Measurements from ENCODE around the gene MOG.
A peak's percentile ranks its signal among the peaks of the same experiment; 100 is the strongest.
"Not testable (repeated sequence)": the region's sequence is repeated elsewhere in the genome, so short reads cannot be mapped to it uniquely, and the experiment has no call there.

Gene MOG

DNA sequence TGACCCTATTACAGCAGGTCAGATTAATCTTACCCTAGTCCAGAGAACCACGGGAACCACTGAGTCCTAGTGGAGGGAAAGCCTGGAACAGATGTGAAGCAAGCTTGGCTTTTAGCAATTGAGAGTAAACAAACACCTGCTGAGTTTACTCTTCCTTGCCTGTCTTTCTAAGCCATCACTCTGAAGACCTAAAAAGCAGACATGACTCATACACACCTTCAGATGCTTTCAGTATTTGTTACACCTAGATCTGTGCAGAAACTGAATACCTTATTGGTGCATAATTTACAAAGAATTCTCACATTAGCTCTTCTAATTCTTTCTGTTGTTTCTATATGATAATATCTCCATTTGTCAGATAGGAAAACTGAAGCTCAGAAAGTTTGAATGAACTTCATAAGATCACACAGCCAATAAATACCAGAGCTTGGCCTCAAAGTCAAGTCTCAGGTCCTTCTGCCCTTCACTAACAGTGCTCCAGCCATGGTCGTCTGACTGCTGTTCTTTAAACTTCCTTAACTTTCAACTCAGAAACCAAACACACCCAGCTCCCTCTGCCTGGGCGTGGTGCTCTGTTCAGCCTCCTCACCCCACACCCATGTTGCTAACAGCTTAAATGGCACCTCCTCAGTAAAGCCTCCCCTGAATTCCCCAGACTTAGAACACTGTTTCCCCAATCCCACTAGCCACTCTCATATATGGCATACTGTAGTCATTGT lies 15.3 kb upstream of the MOG start:
- DNase-seq, result peak; percentile 22

DNA sequence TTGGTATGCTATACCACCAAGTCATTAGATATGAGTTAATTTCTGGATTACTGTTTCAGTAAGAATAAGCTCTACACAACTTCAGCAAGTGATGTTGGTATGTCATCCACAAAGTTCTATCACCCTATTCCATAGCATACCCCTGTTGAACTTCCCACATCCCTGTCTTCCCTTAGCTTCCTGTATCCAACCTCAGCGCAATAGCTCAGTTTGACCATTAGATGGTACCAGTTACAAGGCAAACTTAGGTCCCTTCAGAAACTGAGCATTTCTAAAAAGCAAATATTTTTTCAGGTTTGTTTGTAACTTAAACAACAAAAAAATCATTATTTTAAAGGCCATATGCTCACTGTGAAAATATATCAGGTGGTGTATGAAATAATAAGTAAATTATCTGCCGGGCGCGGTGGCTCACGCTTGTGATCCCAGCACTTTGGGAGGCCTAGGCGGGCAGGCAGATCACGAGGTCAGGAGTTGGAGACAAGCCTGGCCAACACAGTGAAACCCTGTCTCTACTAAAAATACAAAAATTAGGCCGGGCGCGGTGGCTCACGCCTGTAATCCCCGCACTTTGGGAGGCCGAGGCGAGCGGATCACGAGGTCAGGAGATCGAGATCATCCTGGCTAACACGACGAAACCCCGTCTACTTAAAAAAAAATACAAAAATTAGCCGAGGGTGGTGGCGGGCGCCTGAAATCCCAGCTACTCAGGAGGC lies 8.8 kb upstream of the MOG start:
- DNase-seq, result peak; percentile 39

DNA sequence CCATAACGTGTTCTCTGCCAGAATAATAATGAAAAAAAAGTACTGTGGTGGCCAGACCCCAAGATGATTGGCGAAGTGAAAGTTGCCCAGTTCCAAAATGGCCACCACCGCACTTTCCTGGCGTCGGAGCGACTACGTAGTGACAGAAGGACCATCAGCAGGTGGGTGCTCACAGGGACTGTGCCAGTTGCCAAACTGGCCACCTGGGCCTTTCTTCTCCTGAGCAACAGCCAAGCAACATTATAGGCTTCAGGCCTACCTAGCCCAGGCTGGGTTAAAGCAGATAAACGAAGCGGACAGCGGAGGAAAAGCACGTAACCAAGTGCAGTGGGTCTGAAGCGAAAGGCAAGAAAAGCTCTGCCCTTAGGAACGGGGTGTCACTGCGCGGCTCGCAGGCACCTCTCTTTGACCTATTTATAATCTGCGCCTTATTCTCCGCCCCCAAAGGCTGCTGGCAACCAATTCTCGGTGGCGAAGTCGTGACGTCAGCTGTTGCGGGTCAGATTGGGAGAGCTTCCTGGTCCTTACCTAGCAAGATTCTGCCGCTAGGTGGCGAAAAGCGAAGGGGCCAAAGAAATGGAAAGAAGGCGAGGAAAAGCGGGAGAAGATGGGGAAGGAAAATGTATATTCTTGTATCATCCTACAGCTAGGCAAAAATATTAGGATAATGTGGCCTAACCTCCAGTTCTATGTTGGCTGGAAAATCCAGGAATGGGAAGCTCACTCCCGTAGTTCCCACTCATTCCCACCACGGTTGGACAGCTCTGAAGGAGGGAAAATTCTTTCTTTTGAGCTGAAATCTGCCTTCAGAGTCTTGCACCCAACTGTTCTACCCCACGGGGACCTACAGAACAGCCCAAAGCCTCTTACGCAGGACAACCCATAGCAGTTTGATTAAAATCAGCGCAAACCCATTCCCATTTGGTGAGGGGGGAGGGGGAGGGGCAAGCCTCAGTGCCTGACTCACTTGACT lies 6.9 kb upstream of the MOG start:
- DNase-seq, result peak; percentile 96

DNA sequence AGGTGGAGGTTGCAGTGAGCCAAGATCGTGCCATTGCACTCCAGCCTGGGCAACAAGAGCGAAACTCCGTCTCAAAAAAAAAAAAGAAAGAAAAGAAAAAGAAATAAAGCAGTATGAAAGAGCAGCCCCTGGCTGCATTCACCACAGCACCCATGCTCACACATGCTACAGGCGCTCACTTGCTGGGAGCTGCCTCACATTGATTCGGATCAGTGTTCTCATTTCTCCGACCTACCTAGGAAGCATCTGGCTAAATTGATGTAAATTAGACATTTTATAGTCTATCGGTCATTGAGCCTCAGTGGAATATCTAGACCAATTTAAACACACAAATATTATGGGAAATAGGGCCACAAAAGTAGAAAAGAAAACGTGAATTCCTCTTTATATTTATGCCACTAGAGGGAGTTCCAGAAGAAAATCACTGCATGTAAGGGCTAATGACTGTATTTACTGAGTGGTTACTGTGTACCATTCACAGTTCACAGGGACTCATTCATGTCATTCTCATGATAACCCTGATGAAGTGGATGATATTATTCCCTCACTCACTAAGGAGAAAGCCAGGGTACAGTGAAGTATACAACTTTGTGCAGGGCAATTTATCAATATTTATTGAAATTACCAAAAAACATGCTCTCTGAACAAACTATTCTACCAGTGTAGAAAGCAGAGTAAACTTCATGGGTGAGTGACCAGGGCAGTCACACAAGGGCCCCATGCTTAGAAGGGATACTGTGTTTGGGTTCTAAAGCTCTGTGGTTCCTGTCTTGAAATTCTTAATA lies 5.3 kb upstream of the MOG start:
- peak; percentile 13 for DNase-seq

DNA sequence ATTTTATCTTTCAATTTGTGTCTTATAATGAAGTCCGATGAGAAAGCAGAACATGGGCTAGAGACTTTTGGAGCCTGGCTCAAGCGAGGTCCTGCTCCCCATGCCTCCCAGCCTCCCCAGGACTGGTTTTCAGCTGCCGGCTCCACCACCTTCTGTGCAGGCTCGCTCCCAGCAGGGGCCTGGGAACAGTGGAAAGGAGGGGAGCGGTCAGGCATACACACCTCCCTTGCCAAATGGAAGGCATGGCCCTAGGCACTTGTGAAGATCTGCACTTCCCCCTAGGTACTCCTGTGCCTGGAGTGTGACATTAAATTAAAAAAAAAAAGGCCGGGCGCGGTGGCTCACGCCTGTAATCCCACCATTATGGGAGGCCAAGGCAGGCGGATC lies 4.7 kb upstream of the MOG start:
- no peak for DNase-seq

DNA sequence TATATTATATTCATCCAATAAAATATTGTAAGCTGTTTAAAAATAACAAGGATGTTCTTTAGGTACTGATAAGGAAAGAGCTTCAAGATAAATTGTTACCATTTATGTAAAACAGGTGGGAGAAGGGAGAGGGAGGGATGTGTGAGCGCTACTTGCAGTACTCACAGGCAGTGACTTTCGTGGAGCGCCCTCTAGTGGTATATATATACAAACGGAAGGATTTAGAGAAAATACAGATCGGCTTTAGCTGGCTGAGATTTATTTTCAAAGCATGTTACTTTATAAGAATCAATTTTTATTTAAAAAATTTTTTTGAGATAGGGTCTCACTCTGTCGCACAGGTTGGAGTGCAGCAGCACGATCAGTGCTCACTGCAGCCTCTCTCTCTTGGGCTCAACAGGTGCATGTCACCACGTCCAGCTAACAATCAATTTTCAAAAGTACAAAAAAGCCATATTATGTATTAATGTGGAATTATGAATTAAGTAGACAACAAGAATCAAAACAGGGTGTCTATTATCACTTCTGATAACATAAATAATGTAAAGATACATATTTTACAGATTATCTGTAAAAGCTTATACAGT lies 3.3 kb upstream of the MOG start:
- peak; percentile 77 for DNase-seq

DNA sequence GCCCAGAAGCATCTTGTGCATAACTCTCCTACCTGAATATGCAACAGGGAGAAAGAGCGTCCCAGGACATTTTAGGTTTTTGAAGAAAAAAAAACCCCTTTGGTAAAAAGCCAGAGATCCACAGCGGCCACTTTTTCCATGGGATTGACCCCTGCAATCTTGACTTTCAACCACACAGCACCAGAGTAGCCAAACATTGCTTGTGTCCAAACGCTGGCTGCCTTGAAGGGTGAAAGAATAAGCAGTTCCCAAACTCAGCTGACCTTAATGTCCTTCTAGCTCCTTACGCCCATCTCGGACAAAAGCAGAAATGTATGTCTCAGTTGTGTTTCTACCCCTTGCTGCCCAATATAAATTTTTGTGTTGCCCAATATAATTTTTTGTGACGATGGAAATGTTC lies 1.2 kb upstream of the MOG start:
- no peak for DNase-seq

DNA sequence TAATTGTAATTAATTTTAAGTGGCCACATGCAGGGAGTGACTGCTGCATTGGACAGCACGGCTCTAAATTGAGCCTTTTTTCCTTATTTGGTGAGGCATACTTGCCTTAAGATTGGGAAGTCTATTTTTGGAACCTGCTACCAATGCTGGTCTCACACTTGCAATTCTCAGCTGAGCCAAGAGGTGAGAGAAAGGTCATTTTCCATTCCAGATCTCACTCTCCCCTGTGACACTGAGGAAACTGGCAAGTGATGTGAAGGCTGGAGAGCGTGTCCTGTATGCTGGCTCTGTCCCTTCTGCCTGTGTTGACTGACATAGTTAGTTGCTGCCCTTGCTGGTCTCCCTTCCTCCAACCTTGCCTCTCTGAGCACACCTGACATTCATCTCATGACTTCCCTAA lies 735 bp upstream of the MOG start:
- DNase-seq, result no peak

DNA sequence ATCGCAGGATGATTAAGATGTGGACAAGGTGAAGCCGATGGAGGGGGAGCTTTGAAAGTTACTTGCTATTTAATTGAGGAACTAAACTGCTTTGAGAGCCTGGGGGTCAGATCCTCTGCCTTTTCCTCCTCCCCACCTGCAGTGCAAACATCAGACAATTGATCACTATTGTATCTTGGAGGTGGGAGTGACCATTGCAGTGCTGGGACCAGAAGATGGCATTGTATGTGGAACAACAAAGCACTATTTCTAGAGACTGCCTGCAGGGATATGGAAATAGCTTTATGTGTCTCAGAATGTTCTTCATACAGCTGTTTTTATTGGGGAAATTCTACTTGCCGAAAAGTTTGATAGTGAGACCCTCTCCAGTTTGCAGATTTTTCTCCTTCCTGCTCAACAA lies 4.2 kb downstream of the MOG start:
- DNase-seq, result no peak

DNA sequence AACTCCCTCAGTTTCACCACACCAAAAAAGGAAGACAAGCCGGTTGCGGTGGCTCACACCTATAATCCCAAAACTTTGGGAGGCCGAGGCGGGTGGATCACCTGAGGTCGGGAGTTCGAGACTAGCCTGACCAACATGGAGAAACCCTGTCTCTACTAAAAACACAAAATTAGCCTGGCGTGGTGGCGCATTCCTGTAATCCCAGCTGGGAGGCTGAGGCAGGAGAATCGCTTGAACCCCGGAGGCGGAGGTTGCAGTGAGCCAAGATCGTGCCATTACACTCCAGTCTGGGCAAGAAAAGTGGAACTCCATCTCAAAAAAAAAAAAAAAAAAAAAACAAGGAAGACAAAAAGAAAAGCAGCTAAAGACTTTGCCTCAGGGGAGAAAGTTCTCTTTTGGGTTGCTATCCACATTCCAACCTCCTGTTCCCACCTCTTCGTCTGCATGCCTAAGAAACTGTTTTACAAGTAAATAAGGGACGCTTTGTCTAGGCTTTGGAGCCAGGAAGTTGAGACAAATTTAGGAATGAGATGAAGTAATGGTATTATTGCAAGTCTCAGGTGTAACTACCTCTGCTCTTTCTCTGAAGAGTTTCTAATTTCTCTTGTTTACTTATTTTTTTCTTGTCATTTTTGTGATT lies 4.7 kb downstream of the MOG start:
- not testable (repeated sequence) for DNase-seq

DNA sequence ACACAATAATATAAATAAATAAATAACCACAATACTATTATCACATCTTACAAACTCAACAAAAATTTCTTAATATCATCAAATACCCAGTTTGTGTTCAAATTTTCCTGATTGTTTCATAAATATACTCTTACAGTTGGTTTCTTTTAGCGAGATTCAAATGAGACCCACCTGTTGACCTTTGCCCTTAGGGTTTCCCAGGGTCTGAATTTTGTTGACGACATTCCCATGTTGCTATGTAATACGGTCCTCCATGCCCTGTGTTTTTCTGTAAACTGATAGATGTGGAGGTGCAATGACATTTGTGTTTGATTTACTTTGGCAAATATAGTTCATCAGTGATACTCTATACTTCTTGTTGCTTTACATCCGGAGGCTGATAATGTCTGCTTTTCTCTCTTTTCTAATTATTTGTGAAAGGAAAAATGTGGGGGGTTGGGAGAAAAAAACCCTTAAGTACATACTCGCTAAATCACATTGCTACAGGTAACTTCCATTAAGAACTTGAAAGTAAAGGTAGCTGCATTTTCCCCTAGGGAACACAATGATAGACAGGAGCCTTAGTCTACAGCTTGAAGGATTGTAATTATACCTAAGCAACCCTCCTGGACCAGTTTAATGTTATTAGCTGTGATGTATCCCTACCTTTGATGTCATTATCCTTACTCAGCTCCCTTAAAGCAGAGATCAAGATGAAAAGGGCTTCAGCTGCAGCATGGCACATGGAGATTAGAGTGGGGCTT lies 6.6 kb downstream of the MOG start:
- peak; percentile 39 for DNase-seq

DNA sequence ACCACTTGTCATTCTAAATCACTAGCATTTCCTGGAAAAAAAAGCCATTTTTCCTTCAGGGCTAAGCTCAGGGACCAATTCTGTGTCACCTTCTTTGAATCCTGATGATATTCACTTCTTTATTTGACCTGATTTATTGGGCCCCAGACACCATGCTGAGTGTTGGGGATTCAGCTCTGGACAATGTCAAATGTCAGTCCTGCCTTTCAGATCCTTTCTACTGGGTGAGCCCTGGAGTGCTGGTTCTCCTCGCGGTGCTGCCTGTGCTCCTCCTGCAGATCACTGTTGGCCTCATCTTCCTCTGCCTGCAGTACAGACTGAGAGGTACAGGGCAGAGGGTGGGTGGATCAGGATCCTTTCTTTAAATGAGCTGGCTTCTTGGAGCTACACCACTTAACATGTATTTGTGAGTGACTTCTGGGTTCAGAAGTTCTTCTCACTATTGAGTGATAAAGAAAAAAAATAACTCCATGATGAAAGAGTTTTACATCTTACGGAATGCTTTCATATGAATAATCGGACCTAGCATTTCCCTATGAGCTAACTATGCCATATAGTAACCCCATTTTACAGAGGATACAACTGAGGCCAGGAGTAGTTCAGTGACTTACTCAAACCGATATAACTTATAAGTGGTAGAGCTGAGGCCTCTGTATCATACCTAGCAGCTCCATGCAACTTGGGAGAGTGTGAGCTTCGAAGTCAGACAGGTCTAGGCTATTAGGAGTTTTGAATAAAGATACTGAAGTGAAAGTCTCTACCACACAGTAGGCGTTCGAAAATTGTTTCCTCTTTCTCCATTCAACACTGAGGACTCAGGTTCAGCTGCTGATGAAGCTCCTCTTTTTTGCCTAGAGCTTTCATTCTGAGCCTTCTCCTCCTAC lies 9.3 kb downstream of the MOG start:
- no peak for DNase-seq

DNA sequence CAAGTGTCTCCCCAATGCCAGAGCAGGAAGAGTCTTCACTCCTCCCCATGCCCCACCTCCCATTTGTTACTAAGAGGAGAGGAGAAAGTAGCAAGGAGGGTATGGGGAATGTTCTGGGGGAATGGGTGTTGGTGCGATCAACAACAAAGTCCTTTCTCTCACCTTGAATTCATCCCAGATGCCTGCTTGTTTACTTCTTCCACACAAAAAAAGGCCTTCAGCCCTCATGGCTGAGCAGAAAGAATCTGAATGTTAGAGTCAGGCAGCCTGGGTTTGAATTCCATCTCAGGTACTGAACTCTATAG lies 9.9 kb downstream of the MOG start:
- no peak for DNase-seq

DNA sequence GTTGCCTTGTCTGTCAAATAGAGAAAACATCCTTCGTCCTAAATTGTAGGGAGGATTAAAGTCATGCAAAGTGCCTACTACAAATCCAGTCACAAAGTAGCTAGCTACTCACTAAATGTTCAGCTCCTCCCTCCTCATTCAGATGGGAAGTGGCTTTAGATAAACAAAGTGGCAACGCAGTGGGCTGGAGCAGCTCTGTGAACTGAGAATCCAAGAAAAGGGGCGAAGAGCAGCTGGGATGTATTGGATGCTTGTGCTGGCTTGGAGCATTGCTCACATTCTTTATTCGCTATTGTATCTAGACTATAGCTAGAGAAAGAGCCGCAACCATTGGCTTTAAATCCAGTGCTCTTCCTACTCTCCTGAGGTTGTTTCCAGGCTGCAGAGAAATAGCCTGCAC lies 10.3 kb downstream of the MOG start:
- no peak for DNase-seq

DNA sequence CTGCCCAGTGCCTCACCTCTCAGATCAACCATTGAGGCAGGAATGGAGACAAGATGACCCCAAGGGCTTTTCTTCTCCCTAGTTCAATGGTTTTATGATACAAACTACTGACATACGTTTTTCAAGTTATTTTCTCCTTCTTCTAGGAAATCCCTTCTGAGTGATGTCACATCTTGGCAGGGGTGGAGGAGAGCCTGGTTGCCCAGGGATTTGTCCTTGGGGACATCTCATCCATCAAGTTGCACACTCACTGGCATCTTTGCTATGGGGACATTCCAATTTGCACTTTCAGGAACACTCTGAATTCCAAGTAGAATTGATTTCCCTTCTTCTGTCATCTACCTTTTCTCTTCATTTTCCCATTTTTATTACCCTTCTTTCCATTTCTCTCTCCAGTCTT lies 14.1 kb downstream of the MOG start:
- no peak for DNase-seq

DNA sequence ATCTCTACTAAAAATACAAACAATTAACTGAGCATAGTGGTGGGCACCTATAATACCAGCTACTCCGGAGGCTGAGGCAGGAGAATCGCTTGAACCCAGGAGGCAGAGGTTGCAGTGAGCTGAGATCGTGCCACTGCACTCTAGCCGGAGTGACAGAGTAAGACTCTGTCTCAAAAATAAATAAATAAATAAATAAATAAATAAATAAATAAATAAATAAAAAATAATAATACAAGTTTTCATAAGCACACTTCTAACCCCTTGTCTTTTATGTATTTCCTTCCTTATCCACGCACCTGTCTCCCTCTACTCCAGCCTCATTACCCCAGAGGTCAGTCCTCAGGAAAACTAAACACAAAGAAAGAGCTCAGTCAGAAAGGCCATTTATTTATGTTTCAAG lies 15.2 kb downstream of the MOG start:
- not testable (repeated sequence) for DNase-seq

DNA sequence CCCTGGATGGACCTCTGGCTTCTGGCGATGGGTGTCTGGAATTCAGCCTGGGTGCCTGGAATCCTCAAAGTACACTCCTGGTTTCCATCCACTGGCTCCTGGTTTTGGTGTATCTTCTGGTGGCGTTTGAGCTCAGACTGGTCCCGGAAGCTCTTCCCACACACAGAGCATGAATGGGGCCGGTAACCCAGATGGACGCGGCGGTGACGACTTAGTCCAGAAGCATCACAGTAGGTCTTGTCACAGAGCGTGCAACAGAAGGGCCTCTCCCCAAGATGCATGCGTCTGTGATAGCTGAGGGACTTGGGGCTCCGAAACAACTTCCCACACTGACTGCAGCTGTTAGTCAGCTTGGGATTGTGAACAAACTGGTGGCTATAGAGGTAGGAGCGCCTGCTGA lies 16.3 kb downstream of the MOG start:
- no peak for DNase-seq

DNA sequence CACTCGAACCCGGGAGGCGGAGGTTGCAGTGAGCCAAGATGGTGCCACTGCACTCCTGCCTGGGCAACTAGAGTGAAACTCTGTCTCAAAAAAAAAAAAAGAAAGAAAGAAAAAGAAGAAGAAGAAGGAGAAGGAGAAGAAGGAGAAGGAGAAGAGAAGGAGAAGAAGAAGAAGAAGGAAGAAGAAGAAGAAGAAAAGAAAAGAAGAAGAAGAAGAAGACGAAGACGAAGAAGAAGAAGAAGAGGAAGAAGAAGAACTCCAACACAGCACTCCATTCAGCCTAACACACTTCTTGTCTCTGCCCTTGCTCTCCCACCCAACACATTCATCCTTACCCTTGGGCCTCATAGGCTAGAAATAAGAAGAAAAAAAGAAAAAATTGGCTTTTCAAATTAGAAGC lies 17.1 kb downstream of the MOG start:
- no peak for DNase-seq

DNA sequence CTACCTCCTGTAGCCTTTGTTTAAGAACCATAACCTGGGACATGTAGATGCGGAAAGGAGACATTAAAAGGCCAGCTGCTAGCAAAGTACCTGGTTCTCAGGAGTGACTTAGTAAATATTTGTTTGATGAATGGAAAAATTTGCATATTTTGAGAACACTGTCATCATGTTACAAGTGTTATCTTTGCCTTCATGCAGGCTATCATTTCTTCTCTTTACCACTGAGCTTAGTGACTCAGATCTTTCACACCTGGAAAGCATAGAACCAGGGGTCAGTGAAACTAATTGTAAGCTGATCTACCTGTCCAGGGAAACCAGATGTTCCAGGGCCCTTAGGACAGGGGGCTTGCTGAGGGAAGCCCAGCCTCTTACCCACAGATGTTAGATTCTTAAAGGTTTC lies 18.7 kb downstream of the MOG start:
- DNase-seq, result no peak

DNA sequence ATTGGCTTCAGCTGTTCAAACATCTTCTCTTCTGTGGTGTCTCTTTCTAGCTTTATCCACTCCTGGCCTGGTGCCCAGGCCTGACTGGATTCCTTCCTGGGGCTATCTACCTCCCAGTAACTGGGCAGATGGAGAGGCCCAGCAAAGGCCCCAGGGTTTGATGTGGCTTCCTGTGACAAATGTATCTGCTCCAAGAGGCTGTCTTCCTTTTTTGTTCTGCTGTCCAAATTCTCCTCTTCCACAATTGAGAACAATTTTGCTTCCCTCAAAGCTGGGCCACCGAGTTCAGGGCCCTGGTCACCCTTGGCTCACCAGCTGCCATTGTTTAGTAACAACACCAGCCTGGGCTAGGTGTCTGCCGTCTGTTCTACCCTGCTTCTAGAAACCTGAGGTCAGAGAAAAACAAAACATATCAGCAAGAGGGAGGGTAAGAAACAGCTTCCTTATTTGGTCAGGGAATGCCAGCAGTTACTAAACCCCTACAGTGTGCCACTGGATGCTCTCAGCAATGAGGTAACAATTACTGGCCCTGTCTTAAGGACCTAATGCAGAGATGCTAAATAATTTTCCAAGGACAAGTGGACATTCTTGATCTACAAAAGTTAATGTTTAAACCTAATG lies 20.2 kb downstream of the MOG start:
- peak; percentile 71 for DNase-seq

Measured in NCI-H69 (cell line).